Measurements from ENCODE around the gene PDE6A. TPM values are rescaled to one million over a fixed set of nuclear protein-coding genes. Genes with fewer than 3 reads are reported as not detected.

Gene PDE6A
- total RNA-seq, 1 experiment from 2014 or later, result not detected

- no peak overlapping the region for H3K27ac ChIP-seq (ENCODE audit: insufficient read length, low read depth, low read length)
- no peak for DNase-seq
- no CpG with 5 or more reads among the region's 4 CpGs for WGBS (ENCODE audit: extremely low coverage, insufficient read length, low lambda C conversion rate)
Observed at GRCh38 chr5:149902177-149902576, 42.4 kb downstream of the PDE6A start.

More at GRCh38 chr5:149902177-149902576, 42.4 kb downstream of the PDE6A start:
- no peak overlapping the region for H4K5ac ChIP-seq (ENCODE audit: insufficient read length, low read depth, low read length)
- H3K4me2 ChIP-seq (ENCODE audit: insufficient read depth, insufficient read length, low read length), result no peak overlapping the region
- Mint-ChIP-seq H3K36me3 (ENCODE audit: insufficient read depth in 1 of 3, low read depth in 3 of 3) (no peaks in the 10 kb centered on the region), H3K4me1 (no peaks in the 10 kb centered on the region), H3K4me3 (no peak overlapping the region), H3K27ac (0 out of 7 replicates have a peak overlapping the region, but pooled peaks of 1 of the 3 experiments have one; percentile 2), H3K9me3 (no peaks in the 10 kb centered on the region), H3K27me3 (ENCODE audit: low read depth) (peaks cover 6% of the 10 kb centered on the region; the same call in 1 of the 2 replicates)
- TF ChIP-seq CTCF (conservative IDR thresholded peaks at IDR 0.05), result peak; percentile 51
- no peaks in the 10 kb centered on the region for H3K4me1 ChIP-seq (ENCODE audit: insufficient read depth, low read length)
- H4K8ac ChIP-seq (replicated peaks; ENCODE audit: insufficient read length, low read depth, low read length), result no peak overlapping the region
- no peak overlapping the region for H3K4ac ChIP-seq (ENCODE audit: low read depth, low read length)
- no peak overlapping the region for H2BK20ac ChIP-seq (ENCODE audit: low read depth, low read length, poor library complexity, severe bottlenecking)
- no peak overlapping the region for H2BK12ac ChIP-seq (ENCODE audit: insufficient read length, low read depth, low read length)
- no peaks in the 10 kb centered on the region for H3K23me2 ChIP-seq (ENCODE audit: insufficient read length, low read depth, low read length, poor library complexity, severe bottlenecking)
- no peak overlapping the region for H2BK120ac ChIP-seq (ENCODE audit: low read depth, low read length, poor library complexity, severe bottlenecking)
- no peaks in the 10 kb centered on the region for H3K27me3 ChIP-seq (ENCODE audit: insufficient read depth, low read length)
- H2BK5ac ChIP-seq (ENCODE audit: insufficient read length, low read length), result no peak overlapping the region
- H4K91ac ChIP-seq (ENCODE audit: insufficient read length, low read depth, low read length), result no peak overlapping the region
- no peaks in the 10 kb centered on the region for H3K9me3 ChIP-seq (ENCODE audit: control insufficient read depth, low read depth, low read length)
- no peak overlapping the region for H3K18ac ChIP-seq (ENCODE audit: insufficient read length, low read depth, low read length)
- H4K20me1 ChIP-seq (ENCODE audit: control insufficient read depth, insufficient read depth, insufficient read length), result no peaks in the 10 kb centered on the region
- H3K56ac ChIP-seq (ENCODE audit: insufficient read length, low read depth, low read length), result no peak overlapping the region
- no peak overlapping the region for H3K9ac ChIP-seq (ENCODE audit: extremely low read depth, insufficient read length, low read length)
- H2BK15ac ChIP-seq (ENCODE audit: low read depth, low read length), result no peak overlapping the region
- H3K79me2 ChIP-seq (ENCODE audit: insufficient read depth, low read length), result no peaks in the 10 kb centered on the region
- no peak overlapping the region for H2AFZ ChIP-seq (ENCODE audit: low read length)
- H2AK5ac ChIP-seq (ENCODE audit: insufficient read length, low read length), result no peak overlapping the region
- H3K14ac ChIP-seq (ENCODE audit: insufficient read depth, low read length), result no peak overlapping the region
- no peak overlapping the region for H3T11ph ChIP-seq (ENCODE audit: low read length)
- H3K23ac ChIP-seq (ENCODE audit: insufficient read length, low read depth, low read length), result no peak overlapping the region
- no peaks in the 10 kb centered on the region for H3K79me1 ChIP-seq (ENCODE audit: insufficient read depth, low read depth, low read length, poor library complexity, severe bottlenecking)
